HTERT RPE-1 (cell line): Measurements from ENCODE around the gene KRT14.
"Not testable (repeated sequence)": the region's sequence is repeated elsewhere in the genome, so short reads cannot be mapped to it uniquely, and the experiment has no call there.

Experiments
- in situ Hi-C: fragments of 300-500 bp; cut with MboI; formaldehyde crosslinking; loops from 4 replicates; pipeline ENCODE4 v1.14.3; 2020; ENCODE audit warnings: low sequenced_read_pairs

The KRT14 gene

GRCh38 chr17:41549596-41550039 lies 37.1 kb downstream of the KRT14 start:
- in situ Hi-C loops, result loop anchor here (25.0 kb wide), 1 partner anchor 113 kb away; no protein-coding TSS in a partner anchor

GRCh38 chr17:41548844-41549595 lies 37.7 kb downstream of the KRT14 start:
- in situ Hi-C loops, result no loop called here

- in situ Hi-C loops, result no loop called here
Measured at GRCh38 chr17:41547921-41548843, 38.5 kb downstream of the KRT14 start.

- in situ Hi-C loops, result no loop called here
Measured at GRCh38 chr17:41547378-41547841, 39.3 kb downstream of the KRT14 start.

GRCh38 chr17:41546819-41547218 lies 39.9 kb downstream of the KRT14 start:
- in situ Hi-C loops, result no loop called here

GRCh38 chr17:41545829-41546410 lies 40.8 kb downstream of the KRT14 start:
- in situ Hi-C loops, result no loop called here

GRCh38 chr17:41544935-41545334 lies 41.8 kb downstream of the KRT14 start:
- in situ Hi-C loops, result no loop called here

- in situ Hi-C loops, result no loop called here
Measured at GRCh38 chr17:41544491-41544892, 42.2 kb downstream of the KRT14 start.

GRCh38 chr17:41542786-41543185 lies 43.9 kb downstream of the KRT14 start:
- in situ Hi-C loops, result not testable (repeated sequence)

GRCh38 chr17:41542357-41542756 lies 44.3 kb downstream of the KRT14 start:
- in situ Hi-C loops, result no loop called here

- in situ Hi-C loops, result no loop called here
Measured at GRCh38 chr17:41540921-41541625, 45.6 kb downstream of the KRT14 start.

GRCh38 chr17:41539979-41540701 lies 46.6 kb downstream of the KRT14 start:
- in situ Hi-C loops, result no loop called here

GRCh38 chr17:41539071-41539492 lies 47.6 kb downstream of the KRT14 start:
- in situ Hi-C loops, result no loop called here

GRCh38 chr17:41538565-41538991 lies 48.1 kb downstream of the KRT14 start:
- in situ Hi-C loops, result no loop called here

GRCh38 chr17:41537990-41538389 lies 48.7 kb downstream of the KRT14 start:
- in situ Hi-C loops, result no loop called here

- in situ Hi-C loops, result no loop called here
Measured at GRCh38 chr17:41537614-41537954, 49.1 kb downstream of the KRT14 start.

- in situ Hi-C loops, result no loop called here
Measured at GRCh38 chr17:41536741-41537613, 49.7 kb downstream of the KRT14 start.

- in situ Hi-C loops, result no loop called here
Measured at GRCh38 chr17:41535764-41536481, 50.8 kb downstream of the KRT14 start.
